ENCODE results near the gene CRACR2B. TPM values are rescaled to one million over a fixed set of nuclear protein-coding genes. Genes with fewer than 3 reads are reported as not detected.
A peak's percentile ranks its signal among the peaks of the same experiment; 100 is the strongest.

Gene CRACR2B
- total and polyA plus RNA-seq, 2 experiments from 2014 or later, result 2.0 to 2.3 TPM

DNA sequence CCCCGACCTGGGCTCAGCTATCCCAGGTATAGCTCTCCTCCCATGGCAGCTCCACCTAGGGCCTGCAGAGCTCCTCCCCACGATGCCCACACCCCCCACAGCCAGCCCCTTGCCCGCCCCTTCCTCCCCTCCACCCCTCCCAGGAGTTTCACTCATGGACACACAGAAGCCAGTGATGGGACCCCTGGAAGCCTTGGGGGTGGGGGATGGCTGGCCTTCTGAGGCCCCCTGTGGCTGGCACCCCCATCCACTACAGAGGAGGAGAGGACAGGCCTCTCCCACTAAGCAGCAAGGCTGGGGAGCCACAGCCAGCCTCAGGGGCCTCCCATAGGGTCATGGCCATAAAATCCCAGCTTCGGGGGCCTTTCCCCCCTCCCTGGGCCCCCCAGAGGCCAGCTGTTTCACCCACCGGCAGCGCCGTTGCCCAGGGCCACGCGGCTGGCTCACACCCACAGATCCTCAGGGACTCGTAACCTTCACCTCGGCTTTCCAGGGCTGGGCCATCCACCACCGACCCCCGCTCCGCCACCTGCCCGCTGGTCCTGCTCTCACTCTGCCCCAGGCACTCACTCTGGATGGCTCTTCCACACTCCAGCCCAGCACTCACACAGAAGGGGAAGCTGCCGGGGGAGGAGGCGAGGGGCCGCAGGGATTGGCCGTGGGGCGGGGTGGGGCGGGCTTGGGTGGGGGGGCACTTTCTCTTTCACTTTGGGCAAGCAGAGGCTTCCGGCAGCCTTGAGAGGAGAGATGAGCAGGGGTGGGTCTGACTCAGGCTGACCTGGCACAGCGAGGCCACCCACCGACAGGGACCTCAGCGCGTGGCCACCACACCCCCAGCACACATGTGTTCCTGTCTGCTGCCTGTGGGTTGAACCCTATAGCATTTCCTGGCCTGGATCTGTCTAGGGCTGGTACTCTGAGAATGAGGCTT is 31.8 kb upstream of the CRACR2B start:
- H3K79me2 ChIP-seq (ENCODE audit: insufficient read depth), result peaks cover 12% of the 10 kb centered on the region
- peak overlapping the region; percentile 84 for H3K4me2 ChIP-seq (ENCODE audit: unreplicated experiment)
- no peak for TF ChIP-seq EZH2 (IDR thresholded peaks at IDR 0.05; ENCODE audit: insufficient read depth, poor library complexity, severe bottlenecking)
- no peak for TF ChIP-seq EZH2phosphoT487 (IDR thresholded peaks at IDR 0.05; ENCODE audit: insufficient read depth, low read depth)
- peaks cover 6% of the 10 kb centered on the region for H3K4me1 ChIP-seq (ENCODE audit: insufficient read depth)
- in situ Hi-C loops (cut with MboI), result no loop called here
- H3F3A ChIP-seq (ENCODE audit: insufficient read depth), result peaks cover 4% of the 10 kb centered on the region; the same call in 1 of the 2 replicates
- H3K27ac ChIP-seq, result peak overlapping the region; percentile 86
- H3K9me2 ChIP-seq (ENCODE audit: insufficient read depth), result no peaks in the 10 kb centered on the region
- no peaks in the 10 kb centered on the region for H3K9me3 ChIP-seq (ENCODE audit: low read depth)
- DNase-seq, result peak; percentile 96
- H2AFZ ChIP-seq, result no peak overlapping the region
- H4K20me1 ChIP-seq (ENCODE audit: insufficient read depth), result no peaks in the 10 kb centered on the region
- WGBS, 2 experiments (ENCODE audit: low coverage in 1 of 2, low lambda C conversion rate in 2 of 2, missing lambda C conversion rate in 2 of 2), result 1 to 6% methylated on average over 14 to 24 of the region's 26 CpGs
- peak overlapping the region; percentile 82 for H3K4me3 ChIP-seq
- no peaks in the 10 kb centered on the region; the same call in 1 of the 2 replicates for H3K36me3 ChIP-seq (ENCODE audit: low read depth)
- H3K9ac ChIP-seq, result peak overlapping the region; percentile 85
- H3K27me3 ChIP-seq (replicated peaks; ENCODE audit: insufficient read depth), result no peaks in the 10 kb centered on the region

DNA sequence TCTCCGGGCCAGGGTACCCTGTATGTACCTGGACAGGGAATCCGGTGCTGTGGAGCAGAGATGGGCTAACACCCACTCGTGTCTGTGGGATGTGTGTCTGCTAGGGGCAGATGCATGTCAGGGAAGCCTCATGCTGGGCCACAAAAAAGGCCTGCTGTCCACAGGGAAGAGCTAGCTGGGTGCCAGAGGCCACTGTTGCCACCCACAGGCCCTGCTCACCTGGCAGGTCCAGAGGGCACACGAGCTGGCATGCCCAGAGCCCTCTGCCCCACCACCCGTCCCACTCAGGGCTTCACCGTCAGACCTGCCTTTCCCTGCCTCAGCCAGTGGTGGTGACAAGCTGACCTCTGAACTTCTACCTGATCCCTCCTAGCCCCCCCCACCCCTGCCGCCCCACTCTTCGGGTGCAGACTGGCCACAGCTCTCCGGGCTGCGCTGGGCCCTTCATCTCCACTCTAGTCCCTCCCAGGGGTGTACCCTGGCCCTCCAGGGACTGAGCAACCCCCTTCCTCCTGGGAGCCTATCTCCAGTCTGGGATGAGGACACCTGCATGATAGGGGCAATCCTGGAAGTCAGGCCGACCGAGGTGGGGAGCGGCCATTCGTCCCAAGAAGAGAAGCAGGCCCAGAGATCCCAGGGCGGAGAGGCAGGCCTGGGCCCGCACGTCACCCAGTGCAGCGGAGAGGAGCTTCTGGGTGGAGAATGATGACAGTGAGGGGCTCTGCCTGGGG is 31.0 kb upstream of the CRACR2B start:
- DNase-seq, result no peak
- H3K9me3 ChIP-seq (ENCODE audit: low read depth), result no peaks in the 10 kb centered on the region
- no peaks in the 10 kb centered on the region for H4K20me1 ChIP-seq (ENCODE audit: insufficient read depth)
- H3K4me3 ChIP-seq, result peak overlapping the region; percentile 82
- H3K36me3 ChIP-seq (ENCODE audit: low read depth), result no peaks in the 10 kb centered on the region
- peak overlapping the region; percentile 75 for H2AFZ ChIP-seq
- peaks cover 4% of the 10 kb centered on the region; the same call in 1 of the 2 replicates for H3F3A ChIP-seq (ENCODE audit: insufficient read depth)
- H3K27ac ChIP-seq, result peak overlapping the region; percentile 86
- WGBS, 2 experiments (ENCODE audit: low coverage in 1 of 2, low lambda C conversion rate in 2 of 2, missing lambda C conversion rate in 2 of 2), result 2 to 5% methylated on average over 12 to 18 of the region's 18 CpGs
- H3K4me2 ChIP-seq (ENCODE audit: unreplicated experiment), result peak overlapping the region; percentile 84
- H3K9me2 ChIP-seq (ENCODE audit: insufficient read depth), result no peaks in the 10 kb centered on the region
- no peak for TF ChIP-seq EZH2 (IDR thresholded peaks at IDR 0.05; ENCODE audit: insufficient read depth, poor library complexity, severe bottlenecking)
- TF ChIP-seq EZH2phosphoT487 (IDR thresholded peaks at IDR 0.05; ENCODE audit: insufficient read depth, low read depth), result no peak
- H3K79me2 ChIP-seq (ENCODE audit: insufficient read depth), result peaks cover 12% of the 10 kb centered on the region
- peak overlapping the region; percentile 85 for H3K9ac ChIP-seq
- no peaks in the 10 kb centered on the region for H3K27me3 ChIP-seq (replicated peaks; ENCODE audit: insufficient read depth)
- in situ Hi-C loops (cut with MboI), result no loop called here
- peaks cover 6% of the 10 kb centered on the region for H3K4me1 ChIP-seq (ENCODE audit: insufficient read depth)

DNA sequence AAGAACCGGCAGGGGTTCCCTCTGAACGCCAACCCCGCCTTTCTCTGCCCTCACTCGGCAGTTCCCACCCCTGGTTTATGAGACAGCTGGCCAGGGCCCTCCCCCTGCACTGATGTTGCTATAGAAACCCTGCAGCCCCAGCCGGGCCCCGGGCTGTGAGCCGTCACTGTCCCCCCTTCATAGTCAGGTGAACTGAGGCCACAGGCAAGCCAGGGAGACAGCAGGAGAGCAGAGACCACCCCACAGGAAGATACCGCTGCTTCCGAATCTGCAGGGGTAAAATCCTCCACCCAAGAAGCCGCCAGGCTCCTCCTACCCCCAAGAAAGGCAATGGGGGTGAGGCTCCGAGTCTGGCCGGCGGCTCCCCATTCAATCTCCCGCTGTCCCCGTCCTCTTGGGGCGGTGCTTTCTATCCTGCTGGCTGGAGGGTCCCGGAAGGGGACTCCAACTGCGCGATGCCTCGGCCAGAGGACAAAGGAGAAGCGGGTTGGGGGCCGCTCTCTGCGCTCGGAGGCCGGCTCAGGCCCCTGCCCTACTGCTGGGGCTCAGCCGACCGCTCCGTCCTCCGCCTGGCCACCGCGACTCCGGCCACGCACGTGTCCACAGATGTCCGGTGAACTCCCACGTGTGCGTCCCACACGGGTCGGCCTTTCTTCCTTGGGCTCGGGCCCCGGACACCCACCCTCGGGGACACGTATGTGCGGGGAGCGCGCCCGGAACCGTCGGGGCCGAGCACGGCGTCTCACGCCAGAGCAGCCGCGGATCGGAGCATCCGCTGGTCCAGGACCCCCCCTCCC is 30.2 kb upstream of the CRACR2B start:
- in situ Hi-C loops (cut with MboI), result no loop called here
- peak overlapping the region; percentile 85 for H3K9ac ChIP-seq

More for the DNA sequence above, 30.2 kb upstream of the CRACR2B start:
- Histone ChIP-seq H2AFZ (peak overlapping the region; percentile 75), H3K27me3 (replicated peaks; ENCODE audit: insufficient read depth) (no peaks in the 10 kb centered on the region), H3K36me3 (ENCODE audit: low read depth) (no peaks in the 10 kb centered on the region), H3K4me3 (peak overlapping the region; percentile 82), H3K27ac (peak overlapping the region; percentile 86), H3K79me2 (ENCODE audit: insufficient read depth) (peaks cover 12% of the 10 kb centered on the region), H3K9me2 (ENCODE audit: insufficient read depth) (no peaks in the 10 kb centered on the region), H3K4me2 (ENCODE audit: unreplicated experiment) (peak overlapping the region; percentile 84), H3K9me3 (ENCODE audit: low read depth) (no peaks in the 10 kb centered on the region), H3F3A (ENCODE audit: insufficient read depth) (peaks cover 4% of the 10 kb centered on the region; the same call in 1 of the 2 replicates), H4K20me1 (ENCODE audit: insufficient read depth) (no peaks in the 10 kb centered on the region), H3K4me1 (ENCODE audit: insufficient read depth) (peaks cover 6% of the 10 kb centered on the region)
- 1% methylated on average over 41 to 55 of the region's 57 CpGs for WGBS, 2 experiments (ENCODE audit: low coverage in 1 of 2, low lambda C conversion rate in 2 of 2, missing lambda C conversion rate in 2 of 2)
- TF ChIP-seq EZH2 (IDR thresholded peaks at IDR 0.05; ENCODE audit: insufficient read depth, poor library complexity, severe bottlenecking), result no peak
- no peak for TF ChIP-seq EZH2phosphoT487 (IDR thresholded peaks at IDR 0.05; ENCODE audit: insufficient read depth, low read depth)
- DNase-seq, result peak; percentile 93

Measured in GM23248 (cell line).